Activated CD8-positive, alpha-beta memory T cell treated with anti-CD3 and anti-CD28 coated beads for 24 hours (primary cell): ENCODE measurements around the gene PHLDA2.

Experiments used
- DNase-seq: peaks from one replicate; pipeline ENCODE4 v3.0.0-alpha.2; 2020

Gene PHLDA2, protein sequence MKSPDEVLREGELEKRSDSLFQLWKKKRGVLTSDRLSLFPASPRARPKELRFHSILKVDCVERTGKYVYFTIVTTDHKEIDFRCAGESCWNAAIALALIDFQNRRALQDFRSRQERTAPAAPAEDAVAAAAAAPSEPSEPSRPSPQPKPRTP

DNA sequence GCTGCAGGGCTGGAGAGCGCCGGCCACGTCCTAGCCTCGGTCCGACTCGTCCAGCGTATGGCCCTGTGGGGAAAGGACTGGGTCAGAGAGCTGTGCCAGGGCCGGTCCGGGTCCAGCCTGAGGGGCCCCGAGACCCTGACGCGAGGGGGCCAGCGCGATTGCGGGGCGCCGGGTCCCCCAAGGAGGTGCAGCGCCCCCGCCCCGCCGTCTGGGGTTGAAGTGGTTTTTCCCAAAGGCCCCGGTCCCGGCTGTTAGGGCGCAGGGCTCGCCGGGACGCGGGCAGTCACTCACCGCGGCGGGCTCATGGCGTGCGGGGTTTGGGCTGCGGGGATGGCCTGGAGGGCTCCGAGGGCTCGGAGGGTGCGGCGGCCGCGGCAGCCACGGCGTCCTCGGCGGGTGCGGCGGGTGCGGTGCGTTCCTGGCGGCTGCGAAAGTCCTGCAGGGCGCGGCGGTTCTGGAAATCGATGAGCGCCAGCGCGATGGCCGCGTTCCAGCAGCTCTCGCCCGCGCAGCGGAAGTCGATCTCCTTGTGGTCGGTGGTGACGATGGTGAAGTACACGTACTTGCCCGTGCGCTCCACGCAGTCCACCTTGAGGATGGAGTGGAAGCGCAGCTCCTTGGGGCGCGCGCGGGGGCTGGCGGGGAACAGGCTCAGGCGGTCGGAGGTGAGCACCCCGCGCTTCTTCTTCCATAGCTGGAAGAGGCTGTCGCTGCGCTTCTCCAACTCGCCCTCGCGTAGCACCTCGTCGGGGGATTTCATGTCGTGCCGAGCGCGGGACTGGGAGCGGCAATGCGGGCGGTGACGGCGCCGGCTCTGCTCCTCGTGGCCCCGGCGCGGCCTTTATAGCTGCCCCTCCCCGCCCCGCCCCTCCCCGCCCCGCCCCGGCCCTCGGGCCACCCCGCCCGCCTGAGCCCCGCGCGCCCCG, at the start of gene PHLDA2:
Gene PHLDA2, minus strand, starts transcription at position 816 of the 926 bp plus-strand sequence. Its CDS starts 56 bp downstream, at position 760.
- DNase-seq: peak; percentile 81

DNA sequence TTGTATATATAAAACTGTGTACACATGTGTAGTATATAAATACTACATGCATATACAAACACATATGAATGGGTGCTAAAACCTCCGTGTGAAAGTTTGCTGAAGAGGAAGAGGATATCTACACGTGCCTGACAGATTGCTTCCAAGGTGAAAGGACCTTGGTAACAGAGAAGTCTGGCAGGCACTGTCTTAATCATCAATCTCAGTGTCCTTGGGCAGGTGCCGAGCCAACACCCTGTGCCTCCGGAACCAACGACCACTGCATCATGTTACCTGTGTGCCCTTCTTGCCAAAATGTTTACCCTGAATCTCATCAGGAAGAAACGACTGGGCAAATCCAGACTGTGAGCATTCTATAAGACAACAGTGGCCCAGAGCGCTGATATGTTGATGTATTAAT, 47.9 kb upstream of the PHLDA2 start:
- DNase-seq: no peak

DNA sequence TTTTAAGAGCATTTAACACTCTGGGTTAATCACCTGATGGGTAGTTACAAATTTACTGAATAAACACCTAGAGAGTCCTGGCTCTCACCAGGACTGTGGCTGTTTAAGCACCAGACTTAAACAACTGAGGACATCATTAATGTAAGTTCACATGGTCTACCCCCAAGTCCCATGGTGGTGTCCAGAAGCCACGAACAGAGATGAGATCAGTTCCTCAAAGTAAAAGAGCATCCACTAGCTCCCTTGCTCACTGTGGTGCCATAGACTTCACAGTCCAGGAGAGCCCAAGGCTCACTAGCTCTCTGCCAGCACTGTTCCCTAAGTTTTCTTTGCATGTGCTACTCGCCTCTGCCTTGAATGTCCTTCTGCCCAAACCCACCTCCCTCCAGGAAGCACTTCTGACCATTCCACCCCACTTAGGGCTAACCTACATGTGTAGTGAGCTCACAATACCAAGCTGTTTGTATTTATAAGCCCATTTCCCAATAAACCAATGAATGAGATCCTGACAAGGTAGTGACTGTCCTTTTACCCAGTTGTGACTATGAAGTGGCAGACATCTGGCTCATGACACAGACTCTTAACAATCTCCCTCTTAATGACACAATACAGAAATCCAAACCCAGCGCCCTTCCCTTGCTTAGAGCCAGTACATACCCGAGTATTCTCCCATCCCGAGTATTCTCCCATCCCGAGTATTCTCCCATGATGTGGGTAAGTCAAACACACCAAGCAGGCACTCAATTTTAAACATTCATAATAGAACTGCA, 47.3 kb upstream of the PHLDA2 start:
- DNase-seq: no peak

DNA sequence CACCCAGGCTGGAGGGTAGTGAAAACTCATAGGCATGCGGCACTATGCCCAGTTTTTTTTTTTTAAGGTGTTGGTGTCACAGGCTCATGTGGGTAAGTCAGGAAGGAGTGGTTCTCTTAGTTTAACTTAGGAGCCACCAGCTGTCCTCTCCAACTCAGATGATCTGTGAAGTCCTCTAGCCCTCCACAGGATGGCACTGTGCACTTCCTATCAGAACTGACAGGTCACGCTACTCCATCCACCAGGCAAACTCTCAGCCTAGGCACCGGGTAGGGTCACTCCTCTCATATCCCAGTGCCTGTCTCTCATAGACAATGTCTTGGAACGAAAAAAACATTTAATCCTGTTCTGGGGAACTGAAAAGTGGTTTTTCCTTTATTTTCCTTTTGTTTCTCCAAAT, 46.4 kb upstream of the PHLDA2 start:
- peak; percentile 66 for DNase-seq

DNA sequence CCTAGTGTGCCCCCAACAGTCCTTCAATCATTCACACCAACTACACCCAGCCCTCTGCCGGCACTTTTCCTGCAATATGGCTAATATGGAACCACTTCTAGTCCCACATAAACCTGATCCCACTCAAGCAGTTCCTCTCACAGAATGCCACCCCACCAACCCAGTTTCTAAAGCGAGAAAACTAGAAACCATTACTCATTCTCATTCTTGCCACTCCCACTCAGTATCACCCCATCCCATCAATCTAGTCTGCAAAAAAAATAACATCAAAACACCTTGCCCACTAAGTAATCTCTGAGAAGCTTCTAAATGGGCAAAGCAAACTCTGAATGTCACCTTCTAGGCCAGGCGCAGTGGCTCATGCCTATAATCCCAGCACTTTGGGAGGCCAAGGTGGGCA, 45.1 kb upstream of the PHLDA2 start:
- DNase-seq: peak; percentile 49

DNA sequence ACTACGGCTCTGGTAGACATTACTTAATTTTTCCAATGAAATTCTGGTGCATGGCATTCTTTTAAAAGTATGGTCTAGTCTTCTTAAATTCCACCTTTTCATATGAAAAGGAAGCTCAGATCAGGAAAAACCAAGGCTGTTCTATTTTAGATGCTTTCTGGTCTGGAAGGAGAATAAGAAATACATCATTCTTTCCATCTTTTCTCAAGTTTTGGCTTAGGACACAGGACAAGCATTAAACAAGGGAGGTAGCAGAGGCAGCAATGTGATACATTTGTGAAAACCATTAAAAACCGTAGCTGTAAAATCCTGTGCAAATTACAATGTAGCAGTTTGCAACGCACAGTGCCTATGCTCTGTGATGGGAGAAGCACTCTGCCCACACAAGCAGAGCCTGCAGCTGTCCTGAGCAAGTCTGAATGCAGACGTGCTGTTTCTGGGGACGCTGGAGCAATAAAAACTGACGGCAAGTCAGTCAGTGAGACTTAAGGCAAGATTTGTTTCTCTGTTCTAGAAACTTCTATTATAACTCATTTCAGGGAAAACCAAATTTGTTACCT, 39.2 kb upstream of the PHLDA2 start:
- no peak for DNase-seq

DNA sequence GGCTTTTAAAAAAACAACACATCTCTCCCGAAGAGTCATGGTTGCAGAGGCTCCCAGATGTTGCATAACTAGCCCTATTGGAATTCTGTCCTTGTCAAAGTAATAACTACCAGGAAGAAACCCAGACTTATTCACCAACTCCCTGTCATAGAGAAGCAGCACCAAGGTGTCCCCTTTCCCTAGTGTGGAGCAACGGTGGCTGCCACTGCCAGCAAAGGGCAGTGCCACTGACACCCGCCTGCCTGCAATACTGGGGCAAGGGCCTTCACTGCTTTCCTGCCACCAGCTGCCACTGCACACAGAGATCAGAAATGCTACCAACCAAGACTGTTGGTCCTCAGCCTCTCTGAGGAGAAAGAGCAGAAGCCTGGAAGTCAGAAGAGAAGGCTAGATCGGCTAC, 35.6 kb upstream of the PHLDA2 start:
- DNase-seq: no peak

DNA sequence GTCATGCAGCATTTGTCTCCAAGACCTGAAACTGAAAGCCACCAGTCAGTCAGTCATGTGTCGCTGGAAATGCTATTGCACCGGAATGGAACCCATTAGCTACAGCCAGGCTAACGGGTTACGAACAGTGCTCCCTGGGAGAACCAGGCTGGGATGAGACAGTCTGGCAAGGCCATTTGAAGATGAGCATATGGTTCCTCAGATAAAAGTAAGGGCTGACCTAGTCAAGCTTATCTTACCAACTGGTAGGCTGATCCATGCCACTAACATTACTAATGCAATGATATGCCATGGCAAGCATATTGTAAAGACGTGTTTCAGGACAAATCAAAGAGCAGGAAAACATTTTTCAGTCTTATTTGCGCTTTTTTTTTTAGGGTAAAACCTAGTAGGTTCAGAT, 34.5 kb upstream of the PHLDA2 start:
- DNase-seq: no peak

DNA sequence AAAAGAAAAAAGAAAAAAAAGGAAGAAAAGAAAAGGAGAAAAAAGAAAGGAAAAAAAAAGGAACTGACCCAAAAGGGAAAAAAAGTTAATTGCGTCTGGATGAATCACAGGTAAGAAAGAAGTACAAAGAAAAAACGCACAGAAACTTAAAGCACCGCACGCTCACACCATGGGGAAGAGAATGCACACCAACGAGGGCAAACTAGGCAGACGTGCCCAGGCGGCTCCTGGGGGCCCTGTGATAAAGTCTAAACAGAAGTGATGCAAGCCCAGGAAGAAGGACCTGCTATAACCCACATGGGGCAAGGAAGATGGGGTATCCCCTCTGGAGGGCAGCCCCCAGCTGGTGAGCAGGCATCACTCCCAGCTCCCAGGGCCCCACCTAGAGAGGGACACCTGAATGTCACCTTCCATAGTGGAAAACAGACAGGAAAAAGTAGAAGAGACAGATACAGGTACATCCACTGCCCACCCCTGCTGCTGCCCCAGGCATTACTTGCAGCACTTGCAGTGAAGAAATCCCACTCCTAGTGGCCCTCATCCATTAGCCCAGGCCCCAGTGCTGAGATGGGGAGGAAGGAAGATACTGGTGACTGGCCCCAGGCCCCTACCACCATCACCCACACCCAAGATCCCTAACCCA, 34.0 kb upstream of the PHLDA2 start:
- no peak for DNase-seq

DNA sequence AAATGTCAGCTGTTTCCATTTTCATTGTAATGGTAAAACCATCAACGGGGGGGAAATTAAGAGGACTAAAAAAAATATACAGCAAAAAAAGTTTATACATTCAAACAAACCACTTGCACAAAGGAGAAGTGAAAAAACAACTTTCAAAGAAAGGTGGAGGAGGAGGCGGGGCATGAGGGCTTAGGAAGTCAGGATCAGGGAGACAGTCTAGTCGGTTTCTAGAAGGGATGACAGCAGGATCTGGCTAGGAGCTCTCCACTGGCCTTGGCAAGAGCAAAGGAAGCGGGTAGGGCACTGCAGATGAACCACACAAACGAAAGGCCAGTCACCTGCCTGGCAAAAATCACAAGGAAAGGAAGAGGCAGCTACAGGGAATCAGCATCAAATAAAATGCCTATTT, 31.9 kb upstream of the PHLDA2 start:
- no peak for DNase-seq

DNA sequence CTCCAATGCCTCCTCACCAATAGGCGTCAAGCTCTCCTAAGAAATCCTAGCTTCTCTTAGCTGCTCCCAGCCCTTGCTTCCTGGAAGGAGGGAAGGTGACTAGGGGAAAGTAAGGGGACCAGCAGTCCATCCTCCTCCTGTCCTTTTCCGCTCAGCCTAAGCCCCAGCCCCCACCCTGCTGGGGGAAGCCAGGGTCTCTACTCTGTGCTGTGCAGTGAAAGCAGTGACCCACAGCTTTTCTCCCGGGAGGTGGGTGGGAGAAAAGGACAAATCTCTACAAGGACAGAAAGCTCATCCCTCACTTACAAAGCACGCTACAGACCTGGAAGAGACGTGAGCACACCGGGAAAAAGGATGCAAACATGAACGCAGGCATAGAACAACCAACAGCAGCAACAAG, 30.9 kb upstream of the PHLDA2 start:
- DNase-seq: no peak

DNA sequence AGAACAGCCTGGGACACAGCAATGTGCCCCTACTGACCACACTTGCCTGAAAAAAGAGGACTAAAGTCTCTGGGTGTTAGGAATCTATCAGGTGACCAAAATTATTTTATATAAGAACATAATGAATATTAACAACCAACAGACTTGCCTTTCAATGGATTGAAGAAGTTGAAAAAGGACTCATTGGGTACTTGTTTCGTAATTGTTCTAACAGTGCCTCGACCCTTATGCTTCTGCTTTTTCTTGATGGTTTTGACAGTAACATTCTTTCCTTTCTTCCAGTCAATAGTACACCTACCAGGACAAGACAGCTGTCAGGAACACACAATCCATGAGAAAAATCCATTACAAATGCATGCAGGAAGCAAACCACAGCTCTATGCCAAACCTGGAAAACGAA, 29.0 kb upstream of the PHLDA2 start:
- no peak for DNase-seq

DNA sequence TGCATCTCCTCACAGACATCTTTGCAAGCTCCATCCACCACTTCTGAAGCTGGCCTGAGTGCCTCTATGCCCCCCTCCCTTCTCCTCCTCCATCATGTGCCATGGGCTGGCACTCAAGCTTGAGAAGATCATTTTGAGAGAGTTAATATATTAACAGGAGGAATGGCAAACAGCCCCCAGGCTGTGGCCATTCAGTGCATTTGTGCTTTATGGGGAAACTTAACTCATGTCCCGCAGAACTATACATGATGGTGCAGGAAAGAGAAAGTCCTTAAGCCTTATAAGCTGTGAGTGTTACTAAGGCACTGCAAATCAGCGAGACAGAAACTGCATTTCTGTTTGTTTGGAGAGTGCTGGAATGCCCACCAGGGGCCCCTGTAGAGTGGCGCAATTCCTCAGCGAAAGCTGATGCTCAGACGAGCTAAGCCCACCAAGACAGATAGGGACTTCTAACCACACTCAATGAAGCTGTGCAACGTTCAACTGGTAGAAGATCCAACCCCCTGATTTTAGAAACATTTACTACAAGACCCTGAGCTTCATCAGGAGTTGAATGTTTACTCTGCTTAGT, 26.8 kb upstream of the PHLDA2 start:
- no peak for DNase-seq

DNA sequence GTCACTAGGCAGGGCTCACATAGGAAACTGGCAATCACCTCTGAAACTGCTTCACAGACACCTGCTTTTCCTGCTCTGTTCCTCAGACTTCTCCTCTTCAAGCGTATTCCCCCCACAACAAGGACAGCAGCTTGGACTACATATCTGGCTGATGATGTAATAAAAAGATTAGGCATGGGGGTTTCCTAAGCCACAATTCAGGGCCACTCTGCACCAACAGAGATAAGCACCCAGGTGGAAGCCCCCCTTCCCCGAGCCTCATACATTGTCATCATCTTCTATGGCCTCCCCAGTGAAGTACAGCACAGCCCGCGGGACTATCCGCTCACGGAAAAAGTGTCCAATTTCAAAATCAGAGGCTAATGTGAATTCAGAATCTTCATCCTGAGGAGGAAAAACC, 25.0 kb upstream of the PHLDA2 start:
- DNase-seq: no peak

DNA sequence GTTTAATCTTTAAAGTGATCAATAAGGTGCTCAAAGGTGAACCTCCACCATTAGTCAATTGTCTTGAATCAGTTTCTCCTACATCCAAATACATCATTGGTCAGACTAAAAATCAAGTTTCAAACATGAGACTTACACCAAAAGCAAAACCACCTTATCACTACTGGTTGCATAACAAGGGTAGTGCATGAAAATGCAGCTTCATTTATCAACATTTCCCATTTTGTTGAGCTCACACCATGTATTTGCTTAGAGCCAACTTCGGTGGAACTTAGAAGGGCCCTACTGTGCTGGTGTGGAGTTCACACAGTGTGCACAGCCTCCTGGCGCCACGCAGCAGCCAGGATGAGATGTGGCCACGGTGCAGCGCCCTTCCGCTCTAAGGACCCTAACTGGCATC, 23.1 kb upstream of the PHLDA2 start:
- no peak for DNase-seq

DNA sequence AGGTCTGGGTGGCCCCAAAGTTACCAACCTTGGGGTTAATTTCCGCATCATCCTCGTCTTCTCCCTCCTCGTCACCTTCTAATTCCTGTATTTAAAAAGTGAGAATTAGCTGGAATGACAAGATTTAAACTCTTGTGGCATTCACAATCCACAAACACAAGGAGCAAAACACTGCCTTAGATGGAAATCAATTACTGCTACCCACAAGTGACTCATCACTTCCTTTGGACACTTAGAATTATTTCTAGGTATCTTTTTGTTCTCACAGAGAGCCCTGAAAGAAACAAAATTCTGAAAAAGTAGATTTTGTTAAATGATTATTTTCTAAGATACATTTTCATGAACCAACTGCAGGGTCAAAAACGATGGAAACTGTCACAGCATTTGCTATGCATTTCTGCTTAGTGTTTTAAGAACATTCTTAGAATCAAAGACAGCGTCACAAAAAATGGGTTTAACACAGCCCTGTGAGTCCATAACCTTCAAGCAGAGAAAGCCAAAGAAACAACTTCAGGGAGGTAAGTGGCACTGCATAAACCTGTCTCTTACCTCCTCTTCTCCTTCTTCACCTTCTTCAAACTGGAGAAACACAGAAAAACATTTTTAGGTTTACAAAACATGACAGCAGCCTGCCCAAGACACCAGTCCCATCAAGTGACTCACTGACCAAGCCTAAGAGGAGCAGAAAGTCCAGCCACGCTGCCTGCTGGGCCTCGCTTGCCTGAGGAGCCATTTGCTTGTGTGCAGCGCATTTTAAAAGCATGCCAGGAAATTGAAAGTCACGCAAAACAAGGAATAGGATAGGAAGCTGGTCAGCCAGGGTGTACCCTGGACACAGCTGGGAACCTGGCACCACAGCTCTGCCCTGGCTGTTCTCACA, 22.3 kb upstream of the PHLDA2 start:
- DNase-seq: no peak

DNA sequence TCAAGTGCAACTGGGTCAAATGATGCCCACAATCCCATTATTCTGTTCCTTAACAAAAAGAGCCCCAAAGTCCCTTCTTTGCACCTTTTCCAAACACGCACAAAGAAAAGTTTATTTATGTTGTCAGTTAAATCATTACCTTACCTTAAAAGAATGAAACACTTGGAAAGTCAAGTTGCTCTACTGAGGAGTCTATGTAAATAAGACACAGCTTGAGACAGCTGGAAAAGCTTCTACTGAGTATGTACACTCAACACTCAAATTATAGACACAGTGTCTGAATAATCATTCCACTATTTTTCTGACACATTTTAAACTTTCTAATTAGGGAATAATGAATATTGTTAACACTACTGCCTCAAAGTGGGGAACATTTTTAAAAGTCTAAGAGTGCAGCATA, 21.6 kb upstream of the PHLDA2 start:
- DNase-seq: no peak

DNA sequence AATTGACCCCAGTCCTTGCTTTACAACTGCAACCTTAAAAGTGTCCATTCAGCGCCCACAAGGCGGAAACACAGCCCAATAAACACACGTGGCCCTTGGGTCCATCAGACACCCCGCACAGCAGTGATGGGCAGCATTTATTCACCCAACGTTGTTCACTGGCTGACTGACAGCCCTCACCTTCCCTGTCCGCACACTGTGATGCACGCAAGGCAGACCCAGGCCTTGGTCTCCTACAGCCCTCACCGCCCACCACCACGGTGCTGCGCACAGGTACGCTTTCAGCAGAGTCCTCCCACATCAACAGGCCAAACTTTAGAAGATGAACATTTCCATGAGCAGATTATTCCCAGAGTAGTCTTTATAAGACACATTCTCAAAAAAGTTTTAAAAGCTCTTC, 20.7 kb upstream of the PHLDA2 start:
- no peak for DNase-seq

DNA sequence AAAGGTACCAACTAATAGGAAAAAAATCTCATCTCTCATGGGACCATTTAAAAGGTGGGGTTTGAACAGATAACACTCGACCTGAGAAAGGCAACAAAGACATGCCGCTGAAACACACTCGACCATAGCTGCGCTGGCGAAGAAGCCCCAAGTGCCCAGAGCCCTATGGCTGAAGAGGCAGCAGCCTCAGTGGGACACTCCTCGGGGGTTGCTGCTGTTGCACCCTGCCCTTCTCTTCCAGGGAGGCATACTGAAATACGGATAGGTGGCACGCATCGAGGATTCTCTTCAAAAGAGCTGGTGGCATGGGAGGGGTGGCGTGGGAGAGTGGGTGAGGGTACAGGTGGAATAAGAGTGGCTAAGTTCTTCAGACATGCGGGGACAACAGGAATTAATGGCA, 18.5 kb upstream of the PHLDA2 start:
- DNase-seq: no peak

DNA sequence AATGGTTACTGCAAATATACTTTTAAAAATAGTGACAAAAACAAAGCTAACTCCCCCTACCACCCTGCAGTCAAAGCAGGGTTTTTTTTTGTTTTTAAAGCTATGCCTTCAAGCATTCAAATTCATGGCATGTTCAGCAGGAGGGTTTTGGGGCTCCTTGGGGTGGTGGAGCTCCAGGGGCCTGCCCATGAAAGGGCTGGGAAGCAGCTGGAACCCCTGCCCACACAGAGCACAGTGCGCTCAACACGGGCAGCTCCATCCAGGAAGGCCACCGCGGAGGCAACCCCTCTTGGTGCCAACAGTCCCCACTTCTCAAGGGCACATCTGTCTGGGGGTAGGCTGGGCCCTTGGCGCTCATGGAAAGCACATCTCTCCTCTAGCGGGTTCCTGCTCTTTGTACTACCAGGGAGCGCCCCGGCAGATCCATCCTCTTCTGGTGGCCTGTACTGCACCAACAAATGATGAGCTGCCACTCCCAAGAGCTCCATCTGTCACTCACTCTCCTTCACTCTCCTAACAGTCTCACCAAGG, 16.6 kb upstream of the PHLDA2 start:
- no peak for DNase-seq

DNA sequence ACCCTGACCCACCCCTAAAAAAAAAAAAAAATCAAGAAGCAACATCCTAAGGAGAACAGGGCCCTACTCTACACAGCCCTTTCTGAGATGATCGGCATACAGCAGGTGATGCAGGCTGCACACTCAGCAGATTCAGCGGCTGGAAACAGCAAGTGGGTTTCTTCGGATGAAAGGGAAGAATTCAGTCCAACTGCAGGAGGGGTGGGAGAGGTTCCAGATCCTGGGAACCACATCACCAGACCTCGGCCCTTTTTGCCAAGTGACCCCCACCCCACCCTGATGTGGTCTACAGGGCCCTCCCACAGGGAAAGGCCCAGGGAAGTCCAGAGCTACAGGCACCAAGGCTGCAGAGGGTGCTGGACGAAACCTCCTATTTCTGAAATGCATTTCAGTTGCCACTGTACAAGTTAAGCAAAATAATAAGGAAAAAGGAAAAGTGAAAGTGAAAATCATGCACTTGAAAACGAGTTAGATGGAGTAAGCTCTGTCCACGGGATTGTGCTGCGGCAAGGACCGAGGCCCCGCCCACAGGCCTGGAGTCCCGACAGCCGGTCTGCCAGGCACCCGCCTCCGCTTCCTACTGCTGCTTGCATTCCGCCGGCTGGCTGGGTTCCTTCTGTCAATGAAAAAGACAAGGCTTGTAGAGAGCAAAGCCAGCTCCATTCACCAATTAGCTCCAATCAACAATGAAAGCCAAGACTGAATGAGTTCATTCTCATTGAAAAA, 16.0 kb upstream of the PHLDA2 start:
- peak; percentile 73 for DNase-seq
